GM21526 (cell line): ENCODE data around the gene MAD1L1.
"Not testable (repeated sequence)": the region's sequence is repeated elsewhere in the genome, so short reads cannot be mapped to it uniquely, and the experiment has no call there.

Experiments
- ATAC-seq: cut with Tn5 transposase; IDR thresholded peaks from one replicate; pipeline ENCODE4 v1.9.1; 2021; ENCODE audit warnings: moderate library complexity; ENCODE audit not compliant: unreplicated experiment, low FRiP score

The MAD1L1 gene

GRCh38 chr7:1843271-1843861 lies 389.4 kb downstream of the MAD1L1 start:
- ATAC-seq: no peak

- ATAC-seq: no peak
These were observed 390.2 kb downstream of the MAD1L1 start for GRCh38 chr7:1842321-1843221.

GRCh38 chr7:1841286-1842021 lies 391.3 kb downstream of the MAD1L1 start:
- not testable (repeated sequence) for ATAC-seq

- ATAC-seq: not testable (repeated sequence)
These were observed 392.0 kb downstream of the MAD1L1 start for GRCh38 chr7:1840744-1841143.

GRCh38 chr7:1839701-1840100 lies 393.0 kb downstream of the MAD1L1 start:
- no peak for ATAC-seq

- ATAC-seq: not testable (repeated sequence)
These were observed 393.7 kb downstream of the MAD1L1 start for GRCh38 chr7:1838911-1839531.

- ATAC-seq: not testable (repeated sequence)
These were observed 394.2 kb downstream of the MAD1L1 start for GRCh38 chr7:1838544-1838872.

- not testable (repeated sequence) for ATAC-seq
These were observed 394.8 kb downstream of the MAD1L1 start for GRCh38 chr7:1837696-1838543.

- not testable (repeated sequence) for ATAC-seq
These were observed 400.7 kb downstream of the MAD1L1 start for GRCh38 chr7:1831933-1832535.

- ATAC-seq: not testable (repeated sequence)
These were observed 401.3 kb downstream of the MAD1L1 start for GRCh38 chr7:1831471-1831870.

GRCh38 chr7:1829668-1830067 lies 403.1 kb downstream of the MAD1L1 start:
- ATAC-seq: not testable (repeated sequence)

GRCh38 chr7:1829111-1829510 lies 403.6 kb downstream of the MAD1L1 start:
- ATAC-seq: no peak

- ATAC-seq: not testable (repeated sequence)
These were observed 404.6 kb downstream of the MAD1L1 start for GRCh38 chr7:1828170-1828569.

- not testable (repeated sequence) for ATAC-seq
These were observed 405.2 kb downstream of the MAD1L1 start for GRCh38 chr7:1827521-1827981.

- ATAC-seq: not testable (repeated sequence)
These were observed 405.8 kb downstream of the MAD1L1 start for GRCh38 chr7:1826931-1827330.

GRCh38 chr7:1825897-1826741 lies 406.6 kb downstream of the MAD1L1 start:
- no peak for ATAC-seq

GRCh38 chr7:1825647-1825896 lies 407.2 kb downstream of the MAD1L1 start:
- ATAC-seq: not testable (repeated sequence)

- not testable (repeated sequence) for ATAC-seq
These were observed 407.7 kb downstream of the MAD1L1 start for GRCh38 chr7:1824882-1825646.
